ENCODE data around the gene CCDC12.

- TF ChIP-seq EZH2 (IDR thresholded peaks at IDR 0.05; ENCODE audit: insufficient read depth, poor library complexity, severe bottlenecking) (no peak), EZH2phosphoT487 (IDR thresholded peaks at IDR 0.05; ENCODE audit: insufficient read depth, low read depth) (no peak)
Measured at GRCh38 chr3:46985588-46985987, 9.0 kb upstream of the CCDC12 start.

Data from GM23248 (cell line).